GM18505 (cell line): ENCODE data around the gene KAZN.

ENCODE experiments used
- ATAC-seq: cut with Tn5 transposase; IDR thresholded peaks from one replicate; pipeline ENCODE4 v1.9.1; 2021; ENCODE audit not compliant: unreplicated experiment
- POLR2A ChIP-seq: IDR thresholded peaks from 4 replicates; pipeline ENCODE4 v1.6.1; 2011; ENCODE audit warnings: borderline replicate concordance; ENCODE audit not compliant: insufficient read depth, insufficient read length; ENCODE audit errors: extremely low read depth

KAZN gene

DNA sequence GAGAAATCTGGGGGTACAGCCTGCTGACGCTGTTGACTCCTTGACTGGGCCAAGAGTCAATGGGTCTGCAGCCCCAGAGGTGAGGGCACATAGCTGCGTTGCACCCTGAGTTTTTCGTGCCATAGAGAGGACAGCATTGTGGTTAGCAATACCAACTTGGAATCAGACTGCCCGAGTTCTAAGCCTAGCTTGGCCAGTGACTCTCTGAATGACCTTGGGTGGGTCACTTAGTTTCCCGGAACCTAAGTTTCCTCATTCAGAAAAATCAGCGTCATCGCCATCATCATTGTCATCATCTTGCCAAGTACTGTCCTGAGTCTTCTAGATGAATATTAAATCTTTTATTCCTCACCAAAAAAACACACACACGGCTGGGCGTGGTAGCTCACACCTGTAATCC lies 403.8 kb downstream of the KAZN start:
- TF ChIP-seq POLR2A: no peak
- ATAC-seq: no peak

DNA sequence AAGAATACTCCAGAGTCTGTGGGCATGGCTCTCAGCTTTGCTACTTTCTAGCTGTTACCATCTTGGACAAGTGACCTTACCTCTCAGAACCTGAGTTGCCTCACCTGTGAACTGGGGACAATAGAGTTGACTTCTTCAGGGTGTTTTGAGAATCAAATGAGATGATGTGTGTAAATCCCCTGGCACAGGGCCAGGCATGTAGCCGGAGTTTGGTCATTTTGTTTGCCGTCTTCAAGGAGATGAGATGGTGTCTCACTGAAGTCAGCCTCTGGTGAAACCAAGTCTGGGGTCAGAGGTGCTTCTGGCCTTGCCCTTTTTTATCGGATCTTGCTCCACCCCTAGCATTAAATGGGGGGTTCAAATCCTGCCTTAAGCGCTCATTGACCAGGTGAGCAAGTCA lies 405.9 kb downstream of the KAZN start:
- no peak for ATAC-seq
- no peak for TF ChIP-seq POLR2A

DNA sequence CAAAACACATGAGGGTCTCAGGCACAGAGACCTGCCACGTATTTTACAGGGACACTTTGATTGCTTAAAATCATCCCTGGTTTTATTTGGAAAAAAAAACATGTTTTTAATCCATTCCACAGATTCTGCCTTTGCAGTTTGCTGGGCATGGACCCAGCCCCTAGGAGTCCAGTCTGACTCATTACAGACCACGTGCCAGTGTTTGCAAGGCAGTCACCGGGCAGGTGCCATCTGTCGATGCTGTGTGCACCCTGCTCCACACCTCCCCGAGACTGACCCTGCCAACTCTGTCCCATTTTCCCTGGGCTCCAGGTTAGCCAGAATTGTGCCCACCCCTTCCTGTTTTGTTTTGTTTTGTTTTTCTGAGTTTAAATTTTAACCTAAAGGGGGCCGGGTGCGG lies 406.6 kb downstream of the KAZN start:
- TF ChIP-seq POLR2A: no peak
- ATAC-seq: no peak

DNA sequence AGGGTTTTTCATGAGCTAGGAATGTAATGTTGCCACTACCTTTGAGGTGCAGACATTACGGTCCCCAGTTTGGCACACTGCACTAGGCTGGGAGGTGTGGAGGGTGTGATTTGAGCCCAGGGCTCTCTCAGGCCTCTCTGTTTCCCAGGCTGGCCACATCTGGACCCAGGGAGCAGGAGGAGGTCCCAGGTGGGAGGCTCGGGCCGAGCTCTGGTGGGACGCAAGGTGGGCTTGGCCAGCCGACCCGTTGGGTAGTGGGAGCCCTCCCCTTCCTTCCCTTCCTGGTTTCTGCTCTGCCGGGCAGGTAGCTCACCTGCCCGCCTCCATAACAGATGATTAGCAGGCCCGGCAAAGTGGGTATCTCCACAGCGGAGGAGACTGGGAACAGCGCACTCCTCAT lies 408.9 kb downstream of the KAZN start:
- no peak for ATAC-seq

DNA sequence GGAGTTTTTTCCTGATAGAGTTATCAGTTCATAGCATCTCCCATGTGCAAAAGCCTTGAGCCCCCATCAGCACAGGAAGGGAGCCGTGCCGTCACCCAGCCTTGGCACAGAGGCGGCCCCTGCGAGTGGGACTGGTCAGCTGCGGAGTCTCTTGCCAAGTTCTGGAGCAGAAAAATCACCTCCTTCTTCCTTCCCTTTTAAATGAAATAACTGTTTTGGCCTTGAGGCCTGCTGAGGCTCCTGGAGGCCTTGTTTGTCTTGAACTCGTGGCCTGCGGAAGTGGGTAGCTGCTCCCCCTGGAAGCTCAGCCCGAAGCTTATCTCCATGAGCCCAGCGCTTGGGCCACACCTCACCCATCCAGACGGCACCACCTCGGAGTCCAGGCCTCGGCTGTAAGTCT lies 409.4 kb downstream of the KAZN start:
- ATAC-seq: no peak
- no peak for TF ChIP-seq POLR2A

More for the DNA sequence above, 408.9 kb downstream of the KAZN start:
- no peak for TF ChIP-seq POLR2A

DNA sequence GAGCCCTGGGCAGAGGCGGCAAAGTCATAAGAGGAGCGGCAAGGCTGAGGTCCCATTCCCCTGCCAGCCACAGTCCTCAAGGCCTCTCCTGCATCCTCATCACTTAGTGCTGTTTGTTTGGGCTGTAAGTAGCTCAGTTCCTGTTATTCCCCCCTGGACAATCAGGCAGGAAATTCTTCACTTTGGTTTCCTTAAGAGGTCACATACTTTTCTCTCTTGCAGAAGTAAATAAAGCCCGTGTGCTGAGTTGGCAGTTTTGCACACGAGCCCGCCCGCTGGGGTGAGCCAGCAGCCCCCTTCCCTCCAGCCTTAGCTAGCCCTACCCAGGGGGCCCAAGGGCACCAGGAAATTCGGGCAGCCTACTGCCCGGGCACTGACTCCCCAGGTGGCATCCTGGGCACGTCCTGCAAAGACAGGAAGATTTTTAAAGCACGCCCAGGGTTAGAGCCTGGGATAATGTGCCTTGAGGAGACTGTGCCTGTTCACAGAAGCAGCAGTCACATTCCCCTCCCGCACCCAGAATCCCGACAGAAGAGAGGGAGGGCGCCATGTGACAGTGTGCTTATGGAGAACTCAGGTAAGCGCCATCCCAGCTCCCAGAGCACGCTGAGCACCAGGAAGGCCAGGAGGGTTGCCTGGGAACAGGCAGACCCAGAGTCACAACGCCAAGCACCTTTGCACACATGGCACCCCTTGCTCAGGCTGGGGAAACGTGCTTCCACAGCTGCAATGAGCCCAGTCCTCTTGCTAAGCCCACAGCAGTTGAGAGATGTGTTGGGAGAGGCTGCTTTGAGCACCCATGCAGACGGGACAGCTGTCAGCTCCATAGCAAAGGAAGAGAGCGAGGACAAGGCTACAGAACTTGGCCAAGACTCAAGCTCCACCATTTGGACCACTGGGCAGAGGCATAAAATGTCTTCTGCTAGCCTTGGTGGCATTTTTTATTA lies 410.6 kb downstream of the KAZN start:
- TF ChIP-seq POLR2A: no peak
- no peak for ATAC-seq

DNA sequence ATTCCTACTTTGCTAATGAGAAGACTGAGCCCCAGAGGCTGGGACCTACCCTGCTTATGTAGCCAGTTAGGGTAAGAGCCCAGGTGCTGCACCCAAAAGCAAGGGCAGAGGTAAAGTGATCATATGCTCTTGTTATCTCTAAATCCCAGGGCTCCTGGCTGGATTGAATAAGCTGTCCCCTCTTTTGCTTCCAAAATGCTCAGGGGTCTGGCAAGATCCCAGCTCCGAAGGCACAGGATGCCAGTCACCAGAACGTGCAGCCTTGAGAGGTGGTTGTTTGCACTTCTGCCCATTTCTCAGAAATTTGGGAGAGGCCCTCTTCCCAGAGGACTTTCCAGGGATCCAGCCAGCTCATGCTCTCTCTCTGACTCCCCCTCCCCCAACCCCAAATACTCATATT lies 412.7 kb downstream of the KAZN start:
- no peak for ATAC-seq
- TF ChIP-seq POLR2A: no peak

DNA sequence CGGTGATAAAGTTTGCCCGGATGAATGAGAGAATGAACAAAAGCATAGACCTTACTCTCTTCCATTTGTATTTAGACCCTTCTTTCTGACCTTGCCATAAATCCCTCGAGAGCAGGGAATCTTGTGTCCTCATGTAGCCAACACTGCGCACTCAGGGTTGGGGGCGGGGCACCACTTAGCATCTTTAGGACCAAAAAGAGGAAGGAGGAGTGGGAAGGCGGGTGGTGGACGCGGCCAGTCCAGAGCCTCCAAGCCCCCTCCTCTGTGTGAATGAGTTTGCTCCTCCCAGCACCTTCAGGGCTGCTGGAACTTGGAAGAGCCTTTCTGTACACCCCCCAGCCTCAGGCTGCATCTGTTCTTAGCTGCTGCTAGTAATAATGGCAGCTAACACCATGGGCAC lies 413.2 kb downstream of the KAZN start:
- no peak for TF ChIP-seq POLR2A
- ATAC-seq: no peak

DNA sequence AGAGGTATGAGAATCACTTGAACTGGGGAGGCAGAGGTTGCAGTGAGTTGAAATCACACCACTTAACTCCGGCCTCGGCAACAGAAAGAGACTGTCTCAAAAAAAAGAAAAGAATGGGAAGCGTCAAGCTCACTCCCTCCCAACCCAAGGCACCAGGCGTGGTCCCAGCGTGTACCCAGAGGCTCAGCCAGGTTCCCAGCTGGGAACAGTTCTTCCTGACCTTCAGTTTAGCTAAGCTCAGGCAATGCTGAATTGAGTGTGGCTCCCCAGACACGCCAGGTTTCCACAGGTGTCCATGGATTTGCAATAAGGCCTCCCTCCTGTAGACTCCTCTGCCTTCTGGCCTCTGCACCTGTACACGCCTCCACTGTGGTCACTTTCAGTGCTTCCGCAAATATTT lies 414.3 kb downstream of the KAZN start:
- no peak for TF ChIP-seq POLR2A
- ATAC-seq: no peak

DNA sequence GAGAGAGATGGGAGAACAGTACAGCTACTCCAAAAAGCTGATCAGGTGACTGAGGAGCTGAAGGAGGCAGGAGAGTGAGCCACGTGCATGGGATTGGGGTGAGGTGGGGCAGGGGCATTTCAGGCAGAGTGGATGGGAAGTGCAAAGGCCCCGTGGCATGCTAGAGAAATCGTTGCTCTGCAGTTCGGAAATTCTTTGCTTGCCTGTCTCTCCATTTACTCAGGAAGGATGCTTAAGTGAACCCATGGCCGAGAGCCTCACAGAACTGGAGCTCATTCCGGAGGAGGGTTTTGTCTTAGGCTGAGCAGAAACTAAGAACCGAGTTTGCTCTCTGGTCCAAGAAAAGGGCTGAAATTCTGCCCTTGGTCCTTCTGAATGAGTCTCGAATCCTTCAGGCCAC lies 415.3 kb downstream of the KAZN start:
- no peak for TF ChIP-seq POLR2A

DNA sequence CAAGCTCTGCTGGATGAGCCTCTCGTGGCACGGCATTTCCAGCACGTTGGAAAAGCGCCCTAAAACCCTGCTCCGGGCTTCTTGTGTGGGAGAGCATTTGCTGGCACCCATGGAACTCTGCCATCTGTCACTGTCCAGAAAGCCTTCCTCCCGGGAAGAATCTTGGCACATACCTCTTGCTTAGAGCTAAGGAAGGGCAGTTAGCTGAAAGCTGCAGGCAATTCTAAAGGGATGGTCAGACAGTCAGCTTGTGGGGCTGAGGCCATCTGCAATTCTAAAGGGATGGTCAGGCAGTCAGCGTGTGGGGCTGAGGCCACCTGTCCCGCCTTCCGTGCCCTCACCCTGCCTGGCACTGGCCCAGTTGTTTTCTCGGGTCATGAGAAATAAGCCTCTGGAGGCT lies 416.0 kb downstream of the KAZN start:
- no peak for ATAC-seq
- no peak for TF ChIP-seq POLR2A

More for the DNA sequence above, 415.3 kb downstream of the KAZN start:
- no peak for ATAC-seq

DNA sequence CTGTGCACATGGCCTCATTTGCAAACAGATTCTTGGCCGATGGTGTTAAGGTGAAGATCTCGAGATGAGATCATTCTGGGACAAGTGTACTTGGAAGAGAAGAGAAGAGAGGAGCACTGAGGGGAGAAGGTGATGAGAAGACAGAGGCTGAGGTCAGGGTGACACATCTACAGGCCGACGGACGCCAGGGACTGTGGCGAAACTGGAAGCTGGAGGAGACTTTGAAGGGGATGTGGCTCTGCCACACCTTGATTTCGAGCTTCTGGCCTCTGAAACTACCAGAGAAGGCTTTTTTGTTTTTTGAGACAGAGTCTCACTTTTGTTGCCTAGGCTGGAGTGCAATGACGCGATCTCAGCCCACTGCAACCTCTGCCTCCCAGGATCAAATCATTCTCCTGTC lies 417.5 kb downstream of the KAZN start:
- no peak for TF ChIP-seq POLR2A
- ATAC-seq: no peak

DNA sequence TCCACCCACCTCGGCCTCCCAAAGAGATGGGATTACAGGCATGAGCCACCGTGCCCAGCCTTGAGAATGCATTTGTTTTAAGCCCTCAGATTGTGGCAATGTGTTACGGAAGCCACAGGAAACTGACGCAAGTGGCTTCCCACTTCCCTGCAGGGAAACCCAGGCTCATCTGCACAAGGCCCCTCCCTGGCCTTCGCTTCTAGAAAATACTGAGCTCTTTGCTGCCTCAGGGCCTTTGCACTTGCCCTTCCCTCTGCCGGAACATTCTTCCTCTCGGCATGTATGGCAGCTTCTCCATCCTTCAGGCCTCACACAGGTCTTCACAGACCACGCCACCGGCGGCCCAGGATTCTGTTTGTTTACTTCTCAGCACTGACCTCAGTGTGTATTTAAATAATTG lies 418.0 kb downstream of the KAZN start:
- no peak for ATAC-seq
- TF ChIP-seq POLR2A: no peak

DNA sequence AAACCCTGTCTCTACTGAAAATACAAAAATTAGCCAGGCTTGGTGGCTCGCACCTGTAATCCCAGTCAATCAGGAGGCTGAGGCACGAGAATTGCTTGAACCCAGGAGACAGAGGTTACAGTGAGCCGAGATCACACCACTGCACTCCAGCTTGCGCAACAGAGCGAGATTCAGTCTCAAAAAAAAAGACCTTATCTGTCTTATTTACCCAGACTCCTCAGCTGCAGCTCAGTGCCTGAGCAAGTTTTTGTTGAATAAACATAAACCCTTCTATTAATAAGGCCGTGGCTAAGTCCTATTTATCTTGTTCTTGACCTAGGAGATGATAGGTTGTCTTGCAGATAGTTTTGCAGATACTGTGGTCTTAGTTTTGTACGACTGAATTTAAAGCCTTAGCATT lies 418.6 kb downstream of the KAZN start:
- no peak for ATAC-seq
- TF ChIP-seq POLR2A: no peak

DNA sequence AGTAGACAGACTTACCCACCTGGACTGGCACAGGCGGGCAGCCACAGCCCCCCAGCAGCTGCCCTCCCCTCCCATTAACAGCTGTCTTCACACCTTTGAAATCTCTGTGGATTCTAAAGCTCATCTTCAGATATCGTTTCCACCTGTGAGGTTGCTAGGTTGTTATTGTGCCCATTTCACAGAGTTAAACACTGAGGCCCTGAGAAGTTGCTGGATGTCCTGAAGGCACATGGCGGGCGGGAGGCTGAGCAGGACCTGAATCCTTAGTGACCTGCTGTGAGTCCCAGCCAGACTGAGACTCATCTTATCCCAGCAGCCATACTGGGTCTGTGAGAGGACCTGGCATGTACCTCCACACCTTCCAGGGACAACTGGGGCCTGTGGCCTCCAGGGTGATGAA lies 420.3 kb downstream of the KAZN start:
- ATAC-seq: no peak
- TF ChIP-seq POLR2A: no peak

DNA sequence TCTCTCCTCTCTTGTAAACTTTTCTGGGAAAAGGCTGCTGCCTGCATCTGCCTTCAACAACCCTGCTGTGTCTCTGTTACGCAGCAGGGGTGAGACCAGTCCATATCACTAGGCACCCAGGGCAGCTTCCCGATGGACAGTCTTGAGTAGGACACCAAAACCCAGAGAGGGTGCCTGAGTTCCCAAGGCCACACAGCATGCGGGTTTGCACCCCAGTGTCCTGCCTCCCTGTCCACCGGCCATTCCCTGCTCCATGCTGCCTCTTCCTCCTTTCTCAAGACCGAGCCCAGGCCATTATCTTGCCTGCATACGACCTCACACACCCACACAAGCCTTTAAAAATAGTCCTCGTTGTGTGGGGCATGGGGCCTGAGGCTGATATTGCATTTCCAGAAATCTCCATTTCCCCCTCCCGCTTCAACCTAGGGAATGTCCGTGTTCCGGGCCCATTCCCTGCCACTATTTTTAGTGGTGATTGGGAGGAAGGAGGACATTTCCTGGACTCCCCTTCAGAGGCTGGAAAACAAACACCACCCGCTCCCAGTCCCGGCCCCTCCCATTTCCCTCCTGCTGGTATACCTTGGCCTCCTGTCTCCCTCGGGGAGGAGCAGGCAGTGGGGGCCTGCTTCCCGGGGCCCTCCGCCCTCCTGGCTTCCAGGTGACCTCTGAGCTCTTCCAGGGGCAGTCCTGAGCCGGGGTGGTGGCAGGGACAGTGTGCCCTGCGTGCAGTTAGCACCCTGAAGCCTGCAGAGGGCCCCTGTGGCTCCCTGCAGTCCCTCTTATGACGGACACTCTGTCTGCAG lies 422.7 kb downstream of the KAZN start:
- TF ChIP-seq POLR2A: no peak
- ATAC-seq: no peak
